ENCODE data around the gene PPP1R12B. TPM values are rescaled to one million over a fixed set of nuclear protein-coding genes. Genes with fewer than 3 reads are reported as not detected.

Gene PPP1R12B
- total and polyA plus RNA-seq, 2 experiments from 2014 or later = 13.2 to 13.8 TPM

DNA sequence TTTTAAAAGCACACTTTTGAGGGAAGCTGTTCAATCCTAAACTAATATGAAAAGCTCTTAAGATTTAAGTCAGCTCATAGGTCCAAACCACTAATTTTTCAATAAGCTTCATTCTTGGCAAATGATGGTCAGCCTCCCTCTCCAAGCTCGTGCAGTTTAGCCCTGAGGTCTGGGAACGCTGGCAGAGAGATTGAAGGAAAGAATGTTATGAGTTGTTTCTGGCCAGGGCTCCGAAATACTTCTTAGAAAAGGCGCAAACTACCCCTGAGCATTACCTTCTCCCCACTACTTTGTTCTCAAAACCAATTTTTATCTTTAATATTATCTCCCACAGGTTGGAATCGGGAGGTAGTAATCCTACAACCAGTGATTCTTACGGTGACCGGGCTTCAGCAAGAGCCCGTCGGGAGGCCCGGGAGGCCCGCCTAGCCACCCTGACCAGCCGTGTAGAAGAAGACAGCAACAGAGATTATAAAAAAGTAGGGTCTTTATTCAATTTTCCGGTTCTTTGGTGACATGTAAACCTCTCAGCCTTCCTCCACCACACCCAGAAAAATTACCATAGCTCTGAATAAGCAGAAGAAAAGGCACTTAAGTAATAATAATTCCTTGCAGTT is 214.1 kb downstream of the PPP1R12B start (continued):
- TF ChIP-seq, protein P1, sequence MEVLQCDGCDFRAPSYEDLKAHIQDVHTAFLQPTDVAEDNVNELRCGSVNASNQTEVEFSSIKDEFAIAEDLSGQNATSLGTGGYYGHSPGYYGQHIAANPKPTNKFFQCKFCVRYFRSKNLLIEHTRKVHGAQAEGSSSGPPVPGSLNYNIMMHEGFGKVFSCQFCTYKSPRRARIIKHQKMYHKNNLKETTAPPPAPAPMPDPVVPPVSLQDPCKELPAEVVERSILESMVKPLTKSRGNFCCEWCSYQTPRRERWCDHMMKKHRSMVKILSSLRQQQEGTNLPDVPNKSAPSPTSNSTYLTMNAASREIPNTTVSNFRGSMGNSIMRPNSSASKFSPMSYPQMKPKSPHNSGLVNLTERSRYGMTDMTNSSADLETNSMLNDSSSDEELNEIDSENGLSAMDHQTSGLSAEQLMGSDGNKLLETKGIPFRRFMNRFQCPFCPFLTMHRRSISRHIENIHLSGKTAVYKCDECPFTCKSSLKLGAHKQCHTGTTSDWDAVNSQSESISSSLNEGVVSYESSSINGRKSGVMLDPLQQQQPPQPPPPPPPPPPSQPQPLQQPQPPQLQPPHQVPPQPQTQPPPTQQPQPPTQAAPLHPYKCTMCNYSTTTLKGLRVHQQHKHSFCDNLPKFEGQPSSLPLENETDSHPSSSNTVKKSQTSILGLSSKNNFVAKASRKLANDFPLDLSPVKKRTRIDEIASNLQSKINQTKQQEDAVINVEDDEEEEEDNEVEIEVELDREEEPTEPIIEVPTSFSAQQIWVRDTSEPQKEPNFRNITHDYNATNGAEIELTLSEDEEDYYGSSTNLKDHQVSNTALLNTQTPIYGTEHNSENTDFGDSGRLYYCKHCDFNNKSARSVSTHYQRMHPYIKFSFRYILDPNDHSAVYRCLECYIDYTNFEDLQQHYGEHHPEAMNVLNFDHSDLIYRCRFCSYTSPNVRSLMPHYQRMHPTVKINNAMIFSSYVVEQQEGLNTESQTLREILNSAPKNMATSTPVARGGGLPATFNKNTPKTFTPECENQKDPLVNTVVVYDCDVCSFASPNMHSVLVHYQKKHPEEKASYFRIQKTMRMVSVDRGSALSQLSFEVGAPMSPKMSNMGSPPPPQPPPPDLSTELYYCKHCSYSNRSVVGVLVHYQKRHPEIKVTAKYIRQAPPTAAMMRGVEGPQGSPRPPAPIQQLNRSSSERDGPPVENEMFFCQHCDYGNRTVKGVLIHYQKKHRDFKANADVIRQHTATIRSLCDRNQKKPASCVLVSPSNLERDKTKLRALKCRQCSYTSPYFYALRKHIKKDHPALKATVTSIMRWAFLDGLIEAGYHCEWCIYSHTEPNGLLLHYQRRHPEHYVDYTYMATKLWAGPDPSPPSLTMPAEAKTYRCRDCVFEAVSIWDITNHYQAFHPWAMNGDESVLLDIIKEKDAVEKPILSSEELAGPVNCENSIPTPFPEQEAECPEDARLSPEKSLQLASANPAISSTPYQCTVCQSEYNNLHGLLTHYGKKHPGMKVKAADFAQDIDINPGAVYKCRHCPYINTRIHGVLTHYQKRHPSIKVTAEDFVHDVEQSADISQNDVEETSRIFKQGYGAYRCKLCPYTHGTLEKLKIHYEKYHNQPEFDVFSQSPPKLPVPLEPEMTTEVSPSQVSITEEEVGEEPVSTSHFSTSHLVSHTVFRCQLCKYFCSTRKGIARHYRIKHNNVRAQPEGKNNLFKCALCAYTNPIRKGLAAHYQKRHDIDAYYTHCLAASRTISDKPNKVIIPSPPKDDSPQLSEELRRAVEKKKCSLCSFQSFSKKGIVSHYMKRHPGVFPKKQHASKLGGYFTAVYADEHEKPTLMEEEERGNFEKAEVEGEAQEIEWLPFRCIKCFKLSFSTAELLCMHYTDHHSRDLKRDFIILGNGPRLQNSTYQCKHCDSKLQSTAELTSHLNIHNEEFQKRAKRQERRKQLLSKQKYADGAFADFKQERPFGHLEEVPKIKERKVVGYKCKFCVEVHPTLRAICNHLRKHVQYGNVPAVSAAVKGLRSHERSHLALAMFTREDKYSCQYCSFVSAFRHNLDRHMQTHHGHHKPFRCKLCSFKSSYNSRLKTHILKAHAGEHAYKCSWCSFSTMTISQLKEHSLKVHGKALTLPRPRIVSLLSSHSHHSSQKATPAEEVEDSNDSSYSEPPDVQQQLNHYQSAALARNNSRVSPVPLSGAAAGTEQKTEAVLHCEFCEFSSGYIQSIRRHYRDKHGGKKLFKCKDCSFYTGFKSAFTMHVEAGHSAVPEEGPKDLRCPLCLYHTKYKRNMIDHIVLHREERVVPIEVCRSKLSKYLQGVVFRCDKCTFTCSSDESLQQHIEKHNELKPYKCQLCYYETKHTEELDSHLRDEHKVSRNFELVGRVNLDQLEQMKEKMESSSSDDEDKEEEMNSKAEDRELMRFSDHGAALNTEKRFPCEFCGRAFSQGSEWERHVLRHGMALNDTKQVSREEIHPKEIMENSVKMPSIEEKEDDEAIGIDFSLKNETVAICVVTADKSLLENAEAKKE (CRISPR knock-in tag; IDR thresholded peaks at IDR 0.05) = no peak
- no peak for TF ChIP-seq STAT1 (IDR thresholded peaks at IDR 0.05; ENCODE audit: unreplicated experiment)
- TF ChIP-seq, protein P2, sequence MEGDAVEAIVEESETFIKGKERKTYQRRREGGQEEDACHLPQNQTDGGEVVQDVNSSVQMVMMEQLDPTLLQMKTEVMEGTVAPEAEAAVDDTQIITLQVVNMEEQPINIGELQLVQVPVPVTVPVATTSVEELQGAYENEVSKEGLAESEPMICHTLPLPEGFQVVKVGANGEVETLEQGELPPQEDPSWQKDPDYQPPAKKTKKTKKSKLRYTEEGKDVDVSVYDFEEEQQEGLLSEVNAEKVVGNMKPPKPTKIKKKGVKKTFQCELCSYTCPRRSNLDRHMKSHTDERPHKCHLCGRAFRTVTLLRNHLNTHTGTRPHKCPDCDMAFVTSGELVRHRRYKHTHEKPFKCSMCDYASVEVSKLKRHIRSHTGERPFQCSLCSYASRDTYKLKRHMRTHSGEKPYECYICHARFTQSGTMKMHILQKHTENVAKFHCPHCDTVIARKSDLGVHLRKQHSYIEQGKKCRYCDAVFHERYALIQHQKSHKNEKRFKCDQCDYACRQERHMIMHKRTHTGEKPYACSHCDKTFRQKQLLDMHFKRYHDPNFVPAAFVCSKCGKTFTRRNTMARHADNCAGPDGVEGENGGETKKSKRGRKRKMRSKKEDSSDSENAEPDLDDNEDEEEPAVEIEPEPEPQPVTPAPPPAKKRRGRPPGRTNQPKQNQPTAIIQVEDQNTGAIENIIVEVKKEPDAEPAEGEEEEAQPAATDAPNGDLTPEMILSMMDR (conservative IDR thresholded peaks at IDR 0.05; ENCODE audit: low read depth in 2 of 2) = no peak
- TF ChIP-seq EZH2 (IDR thresholded peaks at IDR 0.05; ENCODE audit: low read depth, unreplicated experiment) = no peak
- no peak for TF ChIP-seq POLR2AphosphoS5 (IDR thresholded peaks at IDR 0.05; ENCODE audit: low read depth)
- TF ChIP-seq CREB1 (CRISPR knock-in tag; IDR thresholded peaks at IDR 0.05; ENCODE audit: low read depth) = no peak
- no peak for TF ChIP-seq EZH2phosphoT487 (IDR thresholded peaks at IDR 0.05; ENCODE audit: unreplicated experiment)
- TF ChIP-seq NANOG (IDR thresholded peaks at IDR 0.05; ENCODE audit: borderline replicate concordance) = no peak
